GM19455 (cell line): ENCODE results near the gene EZR.

Experiments used
- ATAC-seq: cut with Tn5 transposase; IDR thresholded peaks from one replicate; pipeline ENCODE4 v1.9.1; 2021; ENCODE audit not compliant: unreplicated experiment

The EZR gene

DNA sequence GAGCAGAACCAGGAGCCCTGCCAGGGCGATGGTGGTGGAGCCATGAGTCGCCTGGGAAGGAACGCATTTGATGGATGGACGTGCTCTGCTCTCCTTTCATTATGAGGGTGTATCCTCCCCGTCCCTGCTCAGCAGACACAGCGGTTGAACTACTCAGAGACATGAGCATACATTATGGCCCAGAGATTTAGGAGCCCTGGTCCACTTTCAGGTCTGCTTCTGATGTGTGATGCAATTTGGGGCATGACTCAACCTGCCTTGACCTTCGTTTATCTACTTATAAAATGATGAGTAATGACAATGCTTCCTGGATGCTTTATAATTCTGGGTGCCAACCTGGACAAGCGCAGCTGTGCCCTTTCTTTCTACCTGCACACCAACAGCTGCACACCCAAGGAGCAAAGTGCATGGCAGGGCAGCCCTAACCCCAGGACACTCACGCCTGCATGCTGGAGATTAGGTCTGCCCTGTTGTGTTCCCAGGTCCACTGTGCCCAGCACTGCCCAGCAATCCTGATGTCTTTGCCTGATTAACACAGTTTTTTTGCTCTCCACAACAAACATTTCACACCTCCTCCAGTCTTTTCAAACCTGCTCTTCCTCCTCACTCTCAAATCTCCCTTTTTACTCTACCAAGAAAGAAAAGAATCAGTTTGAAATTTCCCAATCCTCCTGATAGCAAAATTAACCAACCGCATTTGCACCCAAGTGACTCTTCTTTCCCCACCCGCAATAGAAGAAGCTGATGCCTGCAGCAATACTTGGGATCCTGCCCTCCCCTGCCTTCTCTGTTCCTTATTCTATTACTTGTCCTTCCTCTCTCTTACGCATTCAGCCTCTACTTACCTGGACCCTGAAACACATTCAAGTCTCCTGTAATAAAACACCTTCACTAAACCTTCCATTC, 81.2 kb downstream of the EZR start:
- ATAC-seq = no peak

DNA sequence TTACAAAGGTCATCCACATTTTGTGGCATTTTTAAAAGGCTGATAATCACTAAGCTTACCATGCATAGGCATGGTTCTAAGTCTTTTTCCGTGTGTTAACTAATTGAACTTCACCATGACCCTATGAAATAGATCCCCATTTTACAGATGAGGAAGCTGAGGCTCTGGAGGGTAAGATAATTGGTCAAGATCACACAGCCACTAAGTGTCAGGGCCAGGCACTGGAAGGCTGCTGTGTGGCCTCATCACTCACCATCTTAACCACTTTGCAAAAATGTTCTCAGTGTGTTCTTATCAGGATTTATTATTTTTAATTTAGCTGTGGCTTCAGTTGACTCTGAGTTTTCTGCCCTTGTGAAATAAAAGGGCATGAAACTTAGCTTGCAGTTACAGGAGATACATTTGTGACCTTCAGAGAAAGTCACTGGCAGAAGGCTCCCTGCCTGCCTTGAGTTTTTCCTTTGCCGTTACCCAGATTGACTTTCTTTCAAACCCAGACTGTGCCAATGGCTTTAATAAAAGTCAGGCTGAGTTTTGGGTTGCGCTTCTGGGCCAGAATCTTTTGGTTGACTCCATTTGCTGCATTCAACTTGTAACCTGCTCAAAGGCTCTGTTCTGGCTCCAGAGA, 82.0 kb downstream of the EZR start:
- no peak for ATAC-seq

GRCh38 chr6:158735009-158735408, 84.2 kb downstream of the EZR start:
- ATAC-seq = no peak

DNA sequence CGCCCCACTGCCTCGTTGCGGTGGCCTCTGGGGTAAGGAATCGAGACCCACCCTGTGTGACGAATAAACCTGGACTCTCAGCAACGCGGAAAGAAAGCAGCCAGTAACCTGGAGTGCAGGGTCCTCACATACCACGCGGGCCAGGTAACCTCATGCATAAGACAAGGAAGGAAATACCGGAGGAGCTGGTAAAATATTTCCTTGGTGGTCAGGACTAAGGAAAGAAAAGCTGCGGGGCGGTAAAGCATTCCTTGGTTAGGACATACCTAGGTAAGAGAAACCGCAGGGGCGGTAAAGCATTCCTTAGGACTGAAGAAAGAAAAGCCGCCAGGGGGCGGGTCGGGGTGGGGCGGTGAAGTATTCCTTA, 88.6 kb downstream of the EZR start:
- no peak for ATAC-seq

DNA sequence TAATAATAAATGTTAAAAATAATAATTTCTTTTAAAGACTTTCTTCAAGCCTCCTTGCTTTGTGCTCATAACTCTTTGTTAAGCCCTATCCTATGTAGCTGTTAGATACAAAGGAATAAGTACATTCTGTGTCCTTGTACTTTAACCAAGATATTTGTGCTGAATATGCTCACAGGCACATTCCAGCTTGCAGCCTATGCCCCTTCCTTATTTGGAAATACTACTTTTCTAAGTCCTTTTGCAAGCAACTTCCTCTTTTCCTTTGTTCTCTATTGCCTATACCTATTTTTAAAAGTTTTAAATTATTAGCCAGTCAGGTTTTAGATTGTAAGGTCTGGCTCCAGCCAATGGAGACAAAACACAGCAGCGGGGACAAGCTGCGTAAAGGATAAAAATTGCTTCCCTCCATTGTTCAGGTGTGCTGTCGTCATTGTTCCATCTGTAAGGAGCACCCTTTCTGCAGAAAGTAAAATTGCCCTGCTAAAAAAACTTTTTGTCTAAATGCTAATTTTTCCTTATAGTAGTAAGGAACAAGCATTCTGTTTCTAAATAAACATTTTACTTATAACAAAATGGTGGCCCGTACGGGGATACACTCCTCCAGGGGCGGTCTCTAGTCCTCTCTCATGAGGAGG, 89.1 kb downstream of the EZR start:
- ATAC-seq = no peak

DNA sequence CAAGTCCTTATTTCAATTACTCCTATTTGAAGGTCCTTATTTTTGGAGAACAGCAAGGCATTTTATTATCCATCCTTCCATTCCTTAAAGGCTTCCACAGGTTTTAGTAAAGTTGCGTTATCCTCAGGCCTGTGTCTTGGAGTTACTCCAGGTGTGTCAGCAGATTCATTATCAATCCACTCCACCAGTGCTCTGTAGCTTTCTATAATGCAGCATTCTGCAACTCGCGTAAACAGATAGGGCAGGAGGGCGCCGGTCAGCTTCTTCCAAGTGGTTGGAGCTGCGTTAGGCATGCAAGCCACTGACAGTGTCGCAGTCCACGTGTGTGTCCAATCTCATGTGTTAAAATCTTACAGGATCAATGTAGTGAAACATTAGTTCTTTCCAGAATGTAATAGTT, 93.5 kb downstream of the EZR start:
- no peak for ATAC-seq

- ATAC-seq = no peak
Measured at GRCh38 chr6:158722176-158722729, 96.9 kb downstream of the EZR start.

GRCh38 chr6:158718461-158719046, 100.6 kb downstream of the EZR start:
- no peak for ATAC-seq

DNA sequence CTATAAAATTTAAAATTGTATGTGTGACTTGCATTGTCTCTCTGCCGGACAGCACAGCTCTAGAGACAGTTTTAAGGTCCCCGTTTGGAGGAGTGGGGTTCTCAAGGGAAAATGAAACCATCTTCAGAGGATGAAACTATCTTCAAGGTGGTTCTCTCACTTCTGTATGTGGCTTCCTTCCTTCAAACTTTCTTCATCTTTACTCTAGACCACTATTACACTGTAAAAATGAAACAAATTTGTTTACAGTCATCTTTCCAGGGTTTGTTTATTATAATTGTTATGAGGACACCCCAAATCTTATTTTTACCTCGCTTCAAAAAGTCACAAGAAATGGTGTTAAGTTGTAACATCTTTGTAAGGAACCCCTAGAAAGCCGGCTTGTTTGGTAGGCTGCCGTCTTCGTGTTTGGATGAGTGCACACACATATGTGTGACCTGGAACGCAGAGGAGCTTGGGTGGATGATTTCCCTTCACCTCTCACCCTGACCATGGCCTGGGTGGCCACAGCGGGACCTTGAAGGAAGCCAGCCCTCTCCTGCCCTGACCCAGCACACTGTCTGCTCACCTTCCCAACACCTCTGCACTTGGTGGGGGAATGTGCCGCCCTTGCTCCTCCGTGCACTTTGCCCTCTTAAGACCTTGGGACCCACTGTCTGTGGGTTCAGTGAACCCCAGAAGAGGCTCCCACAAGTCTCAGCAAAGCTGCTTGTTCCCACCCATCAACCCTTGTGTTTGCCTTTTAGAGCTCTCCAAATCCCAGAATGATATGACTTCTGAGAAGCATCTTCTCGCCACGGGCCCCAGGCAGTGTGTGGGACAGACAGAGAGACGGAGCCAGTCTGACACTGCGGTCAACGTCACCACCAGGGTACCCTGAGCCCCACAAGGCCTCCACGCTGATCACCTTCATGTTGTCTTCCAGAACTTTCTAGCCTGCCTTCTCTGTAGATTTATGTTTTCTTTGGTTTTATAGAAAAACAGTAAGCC, 101.5 kb downstream of the EZR start:
- ATAC-seq = peak; percentile 80
